ENCODE data around the gene FARSB. TPM values are rescaled to one million over a fixed set of nuclear protein-coding genes. Genes with fewer than 3 reads are reported as not detected.
"Not testable (repeated sequence)": the region's sequence is repeated elsewhere in the genome, so short reads cannot be mapped to it uniquely, and the experiment has no call there.

The FARSB gene
- total RNA-seq: 10 to 100 TPM; 16.6 to 17.6 TPM

- ATAC-seq (ENCODE audit: low read depth) (peak; percentile 95), DNase-seq (peak; percentile 89)
- Mint-ChIP-seq H3K4me3 (peak within 1 kb of the TSS; percentile 98), H3K9me3 (no peaks in the 10 kb centered on the region), H3K27me3 (no peaks in the 10 kb centered on the region), H3K27ac (peak within 1 kb of the TSS; percentile 98), H3K36me3 (no peaks in the 10 kb centered on the region), H3K4me1 (peaks cover 20% of the 10 kb centered on the region)
- POLR2A ChIA-PET: interaction anchor here (0.6 to 0.7 kb wide), 2 partner anchors 204 to 1176 kb away, joined by 3 read pairs; no protein-coding TSS in a partner anchor
Observed at GRCh38 chr2:222655787-222656525, at the start of gene FARSB. FARSB (minus strand) TSS chr2:222656092; CDS start chr2:222656073, 19 bp downstream.

GRCh38 chr2:222703886-222704285, 48.0 kb upstream of the FARSB start:
- Mint-ChIP-seq H3K27ac (no peak overlapping the region), H3K4me1 (peaks cover 28% of the 10 kb centered on the region), H3K36me3 (no peaks in the 10 kb centered on the region), H3K4me3 (no peak overlapping the region), H3K9me3 (no peaks in the 10 kb centered on the region), H3K27me3 (peaks cover 40% of the 10 kb centered on the region)
- ATAC-seq (ENCODE audit: low read depth): no peak
- POLR2A ChIA-PET: no interaction called here
- DNase-seq: no peak

GRCh38 chr2:222703091-222703490, 47.2 kb upstream of the FARSB start:
- H3K27me3 Mint-ChIP-seq: peaks cover 43% of the 10 kb centered on the region
- H3K9me3 Mint-ChIP-seq: no peaks in the 10 kb centered on the region
- POLR2A ChIA-PET: no interaction called here
- no peak overlapping the region for H3K4me3 Mint-ChIP-seq
- ATAC-seq (ENCODE audit: low read depth): no peak
- no peak overlapping the region for H3K27ac Mint-ChIP-seq
- peaks cover 25% of the 10 kb centered on the region for H3K4me1 Mint-ChIP-seq
- no peak for DNase-seq
- H3K36me3 Mint-ChIP-seq: no peaks in the 10 kb centered on the region

- Mint-ChIP-seq H3K36me3 (no peaks in the 10 kb centered on the region), H3K4me3 (peak overlapping the region; percentile 21), H3K27ac (peak overlapping the region; percentile 57), H3K9me3 (no peaks in the 10 kb centered on the region), H3K27me3 (peaks cover 43% of the 10 kb centered on the region), H3K4me1 (peaks cover 16% of the 10 kb centered on the region)
- DNase-seq: no peak
- ATAC-seq (ENCODE audit: low read depth): peak; percentile 98
- POLR2A ChIA-PET: no interaction called here
Observed at GRCh38 chr2:222701721-222702131, 45.8 kb upstream of the FARSB start.

GRCh38 chr2:222701233-222701632, 45.3 kb upstream of the FARSB start:
- H3K4me3 Mint-ChIP-seq: peak overlapping the region; percentile 21
- POLR2A ChIA-PET: interaction anchor here (1.4 kb wide), 1 partner anchor 29 kb away, joined by 3 read pairs; no protein-coding TSS in a partner anchor

GRCh38 chr2:222698276-222698675, 42.4 kb upstream of the FARSB start:
- POLR2A ChIA-PET: no interaction called here
- Mint-ChIP-seq H3K4me3 (no peak overlapping the region), H3K4me1 (peaks cover 26% of the 10 kb centered on the region), H3K27ac (no peak overlapping the region), H3K9me3 (no peaks in the 10 kb centered on the region), H3K36me3 (no peaks in the 10 kb centered on the region), H3K27me3 (peaks cover 47% of the 10 kb centered on the region)
- ATAC-seq (ENCODE audit: low read depth) (no peak), DNase-seq (no peak)

More at GRCh38 chr2:222701233-222701632, 45.3 kb upstream of the FARSB start:
- ATAC-seq (ENCODE audit: low read depth) (no peak), DNase-seq (no peak)
- H3K9me3 Mint-ChIP-seq: no peaks in the 10 kb centered on the region
- H3K27me3 Mint-ChIP-seq: peaks cover 45% of the 10 kb centered on the region
- H3K27ac Mint-ChIP-seq: peak overlapping the region; percentile 58
- no peaks in the 10 kb centered on the region for H3K36me3 Mint-ChIP-seq
- H3K4me1 Mint-ChIP-seq: peaks cover 16% of the 10 kb centered on the region

GRCh38 chr2:222693837-222694236, 37.9 kb upstream of the FARSB start:
- no peaks in the 10 kb centered on the region for H3K36me3 Mint-ChIP-seq
- H3K27ac Mint-ChIP-seq: no peak overlapping the region
- peaks cover 13% of the 10 kb centered on the region for H3K4me1 Mint-ChIP-seq
- no peak for DNase-seq
- POLR2A ChIA-PET: no interaction called here
- no peaks in the 10 kb centered on the region for H3K9me3 Mint-ChIP-seq
- peak; percentile 51 for ATAC-seq (ENCODE audit: low read depth)
- H3K27me3 Mint-ChIP-seq: peaks cover 39% of the 10 kb centered on the region
- H3K4me3 Mint-ChIP-seq: no peak overlapping the region

- peaks cover 36% of the 10 kb centered on the region for H3K27me3 Mint-ChIP-seq
- ATAC-seq (ENCODE audit: low read depth); H3K9me3 Mint-ChIP-seq; POLR2A ChIA-PET; DNase-seq; H3K4me3 Mint-ChIP-seq; H3K27ac Mint-ChIP-seq; H3K36me3 Mint-ChIP-seq: not testable (repeated sequence)
- H3K4me1 Mint-ChIP-seq: peaks cover 13% of the 10 kb centered on the region
Observed at GRCh38 chr2:222693413-222693812, 37.5 kb upstream of the FARSB start.

GRCh38 chr2:222690564-222691200, 34.8 kb upstream of the FARSB start:
- no peak overlapping the region for H3K4me3 Mint-ChIP-seq
- POLR2A ChIA-PET: no interaction called here
- DNase-seq: peak; percentile 76
- H3K36me3 Mint-ChIP-seq: no peaks in the 10 kb centered on the region
- peaks cover 13% of the 10 kb centered on the region for H3K4me1 Mint-ChIP-seq
- no peaks in the 10 kb centered on the region for H3K9me3 Mint-ChIP-seq
- ATAC-seq (ENCODE audit: low read depth): peak; percentile 86
- no peak overlapping the region for H3K27ac Mint-ChIP-seq
- H3K27me3 Mint-ChIP-seq: peaks cover 21% of the 10 kb centered on the region

GRCh38 chr2:222689322-222689721, 33.4 kb upstream of the FARSB start:
- Mint-ChIP-seq H3K27me3 (peaks cover 14% of the 10 kb centered on the region), H3K36me3 (no peaks in the 10 kb centered on the region), H3K4me1 (peaks cover 4% of the 10 kb centered on the region), H3K9me3 (no peaks in the 10 kb centered on the region), H3K27ac (no peak overlapping the region), H3K4me3 (no peak overlapping the region)
- POLR2A ChIA-PET: no interaction called here
- DNase-seq (no peak), ATAC-seq (ENCODE audit: low read depth) (no peak)

- H3K4me3 Mint-ChIP-seq: no peak overlapping the region
- no peaks in the 10 kb centered on the region for H3K36me3 Mint-ChIP-seq
- H3K27ac Mint-ChIP-seq: no peak overlapping the region
- POLR2A ChIA-PET: no interaction called here
- peaks cover 3% of the 10 kb centered on the region for H3K4me1 Mint-ChIP-seq
- DNase-seq (no peak), ATAC-seq (ENCODE audit: low read depth) (no peak)
- peaks cover 13% of the 10 kb centered on the region for H3K27me3 Mint-ChIP-seq
- H3K9me3 Mint-ChIP-seq: no peaks in the 10 kb centered on the region
Observed at GRCh38 chr2:222688917-222689316, 33.0 kb upstream of the FARSB start.

GRCh38 chr2:222686086-222686750, 30.3 kb upstream of the FARSB start:
- Mint-ChIP-seq H3K36me3 (no peaks in the 10 kb centered on the region), H3K27ac (no peak overlapping the region), H3K9me3 (no peaks in the 10 kb centered on the region), H3K4me1 (peaks cover 3% of the 10 kb centered on the region), H3K4me3 (no peak overlapping the region), H3K27me3 (peaks cover 18% of the 10 kb centered on the region)
- POLR2A ChIA-PET: no interaction called here
- DNase-seq (no peak), ATAC-seq (ENCODE audit: low read depth) (no peak)

- H3K36me3 Mint-ChIP-seq: no peaks in the 10 kb centered on the region
- H3K27me3 Mint-ChIP-seq: peaks cover 39% of the 10 kb centered on the region
- no peak for DNase-seq
- H3K4me3 Mint-ChIP-seq: no peak overlapping the region
- H3K9me3 Mint-ChIP-seq: no peaks in the 10 kb centered on the region
- no peaks in the 10 kb centered on the region for H3K4me1 Mint-ChIP-seq
- POLR2A ChIA-PET: no interaction called here
- no peak for ATAC-seq (ENCODE audit: low read depth)
- no peak overlapping the region for H3K27ac Mint-ChIP-seq
Observed at GRCh38 chr2:222683805-222684204, 27.9 kb upstream of the FARSB start.

Measured in activated naive CD8-positive, alpha-beta T cell treated with anti-CD3 and anti-CD28 coated beads, Interleukin-2, amount 10 ng/mL, durations not matched to agents 7 days and 5 days (primary cell).